ENCODE results near the gene APBA2. TPM values are rescaled to one million over a fixed set of nuclear protein-coding genes. Genes with fewer than 3 reads are reported as not detected.
A peak's percentile ranks its signal among the peaks of the same experiment; 100 is the strongest.

Gene APBA2
- total RNA-seq, 1 donor from 2014 or later, result 35.8 TPM

- H3K9me3 Mint-ChIP-seq, result peaks cover 21% of the 10 kb centered on the region
- TF ChIP-seq CTCF (IDR thresholded peaks at IDR 0.05) (no peak), EZH2phosphoT487 (IDR thresholded peaks at IDR 0.05) (no peak), EZH2 (IDR thresholded peaks at IDR 0.05) (no peak)
- Histone ChIP-seq H2AFZ (replicated peaks) (no peak overlapping the region), H3K4me1 (no peaks in the 10 kb centered on the region), H3K9me3 (ENCODE audit: low read depth) (no peaks in the 10 kb centered on the region), H4K20me1 (ENCODE audit: low read depth) (peaks cover 2% of the 10 kb centered on the region), H3K79me2 (ENCODE audit: low read depth) (peaks cover 6% of the 10 kb centered on the region), H3K27me3 (no peaks in the 10 kb centered on the region), H3K4me3 (no peak overlapping the region), H3K27ac (no peak overlapping the region), H3K36me3 (no peaks in the 10 kb centered on the region), H3K9ac (no peak overlapping the region), H3F3A (ENCODE audit: low read depth) (no peaks in the 10 kb centered on the region), H3K4me2 (no peak overlapping the region)
- H3K36me3 Mint-ChIP-seq, result peaks cover 26% of the 10 kb centered on the region
- H3K27ac Mint-ChIP-seq, result peak overlapping the region; percentile 42
- no peak overlapping the region for H3K4me3 Mint-ChIP-seq
- H3K27me3 Mint-ChIP-seq (ENCODE audit: insufficient read depth, low read depth), result peaks cover 4% of the 10 kb centered on the region
- H3K4me1 Mint-ChIP-seq, result peaks cover 23% of the 10 kb centered on the region
- no peak for DNase-seq (ENCODE audit: low spot score)
Measured at GRCh38 chr15:29056839-29057450, 171.2 kb downstream of the APBA2 start.

- H3K27ac Mint-ChIP-seq, result no peak overlapping the region
- peaks cover 8% of the 10 kb centered on the region for H4K20me1 ChIP-seq (ENCODE audit: low read depth)
- H3K27ac ChIP-seq, result no peak overlapping the region
- H3K79me2 ChIP-seq (ENCODE audit: low read depth), result peaks cover 12% of the 10 kb centered on the region
- no peak for DNase-seq (ENCODE audit: low spot score)
- H3K4me1 Mint-ChIP-seq, result peaks cover 28% of the 10 kb centered on the region
- no peaks in the 10 kb centered on the region for H3K4me1 ChIP-seq
- peaks cover 8% of the 10 kb centered on the region for H3K27me3 Mint-ChIP-seq (ENCODE audit: insufficient read depth, low read depth)
- peaks cover 23% of the 10 kb centered on the region for H3K36me3 Mint-ChIP-seq
- H3K9me3 Mint-ChIP-seq, result peaks cover 15% of the 10 kb centered on the region
- H3F3A ChIP-seq (ENCODE audit: low read depth), result no peaks in the 10 kb centered on the region
- H3K4me3 Mint-ChIP-seq, result no peak overlapping the region
- H3K4me3 ChIP-seq, result no peak overlapping the region
- no peaks in the 10 kb centered on the region for H3K36me3 ChIP-seq
- H3K9ac ChIP-seq, result no peak overlapping the region
- H3K27me3 ChIP-seq, result no peaks in the 10 kb centered on the region
- H3K9me3 ChIP-seq (ENCODE audit: low read depth), result no peaks in the 10 kb centered on the region
- no peak overlapping the region for H3K4me2 ChIP-seq
- TF ChIP-seq EZH2phosphoT487 (IDR thresholded peaks at IDR 0.05) (no peak), EZH2 (IDR thresholded peaks at IDR 0.05) (no peak), CTCF (IDR thresholded peaks at IDR 0.05) (no peak)
- no peak overlapping the region for H2AFZ ChIP-seq (replicated peaks)
Measured at GRCh38 chr15:29057856-29058255, 172.1 kb downstream of the APBA2 start.

- no peak overlapping the region for H3K4me3 ChIP-seq
- H2AFZ ChIP-seq (replicated peaks), result no peak overlapping the region
- H3K27me3 ChIP-seq, result no peaks in the 10 kb centered on the region
- H3K79me2 ChIP-seq (ENCODE audit: low read depth), result peaks cover 12% of the 10 kb centered on the region
- peaks cover 9% of the 10 kb centered on the region for H3K9me3 Mint-ChIP-seq
- no peak overlapping the region for H3K27ac Mint-ChIP-seq
- no peak overlapping the region for H3K4me3 Mint-ChIP-seq
- no peak overlapping the region for H3K4me2 ChIP-seq
- no peaks in the 10 kb centered on the region for H3K4me1 ChIP-seq
- H3K27me3 Mint-ChIP-seq (ENCODE audit: insufficient read depth, low read depth), result peaks cover 8% of the 10 kb centered on the region
- TF ChIP-seq CTCF (IDR thresholded peaks at IDR 0.05) (no peak), EZH2phosphoT487 (IDR thresholded peaks at IDR 0.05) (no peak), EZH2 (IDR thresholded peaks at IDR 0.05) (no peak)
- H3F3A ChIP-seq (ENCODE audit: low read depth), result no peaks in the 10 kb centered on the region
- no peaks in the 10 kb centered on the region for H3K36me3 ChIP-seq
- no peak for DNase-seq (ENCODE audit: low spot score)
- H3K9ac ChIP-seq, result no peak overlapping the region
- peaks cover 8% of the 10 kb centered on the region for H4K20me1 ChIP-seq (ENCODE audit: low read depth)
- peaks cover 18% of the 10 kb centered on the region for H3K36me3 Mint-ChIP-seq
- no peaks in the 10 kb centered on the region for H3K9me3 ChIP-seq (ENCODE audit: low read depth)
- H3K27ac ChIP-seq, result no peak overlapping the region
- peaks cover 28% of the 10 kb centered on the region for H3K4me1 Mint-ChIP-seq
Measured at GRCh38 chr15:29058903-29059539, 173.2 kb downstream of the APBA2 start.
